Esophagus muscularis mucosa (tissue), 4 donors: ENCODE data around the gene GALNT18.

Experiments
- CTCF ChIP-seq, 3 experiments: fragments of 200-600 bp in 2 of 3; fragments of 450-650 bp in 1 of 3; sonication (generic) in 2 of 3; IDR thresholded peaks; one replicate each; pipeline ENCODE4 v1.5.1; 2017 to 2019; ENCODE audit warnings: antibody characterized with exemption in 3 of 3, mild to moderate bottlenecking in 2 of 3, moderate library complexity in 1 of 3
- EP300 ChIP-seq: sonication (generic); formaldehyde crosslinking; IDR thresholded peaks from one replicate; pipeline ENCODE4 v1.6.1; 2017; ENCODE audit warnings: antibody characterized with exemption
- POLR2A ChIP-seq: fragments of 450-650 bp; IDR thresholded peaks from one replicate; pipeline ENCODE4 v1.6.1; 2017; ENCODE audit warnings: antibody characterized with exemption, moderate library complexity, mild to moderate bottlenecking, low read depth
- POLR2AphosphoS5 ChIP-seq, 2 donors: sonication (generic); formaldehyde crosslinking; IDR thresholded peaks; one replicate each; pipeline ENCODE4 v1.6.1; 2017; ENCODE audit warnings: antibody characterized with exemption in 2 of 2

- TF ChIP-seq CTCF (IDR thresholded peaks at IDR 0.05) (no peak), POLR2A (no peak), POLR2AphosphoS5 (IDR thresholded peaks at IDR 0.05) (no peak), EP300 (no peak)
Observed at GRCh38 chr11:11481371-11481770, 140.4 kb downstream of the GALNT18 start.
